ENCODE measurements around the gene TFF1. TPM values are rescaled to one million over a fixed set of nuclear protein-coding genes. Genes with fewer than 3 reads are reported as not detected.
A peak's percentile ranks its signal among the peaks of the same experiment; 100 is the strongest.

TFF1 gene
- total RNA-seq, 5 donors from 2014 or later (not counting 1 experiment from before 2014, with no cell fraction given): 1.2 to 1.3 TPM; not detected in 3

GRCh38 chr21:42373196-42373907 lies 7.0 kb upstream of the TFF1 start:
- 60% methylated on average over 19 of the region's 25 CpGs for WGBS (ENCODE audit: insufficient coverage)
- Histone ChIP-seq H3K36me3 (ENCODE audit: control insufficient read depth in 2 of 2, extremely low read depth in 1 of 2, insufficient read depth in 1 of 2, low read length in 1 of 2) (no peaks in the 10 kb centered on the region), H3K4me3 (ENCODE audit: control insufficient read depth in 1 of 2, extremely low read depth in 1 of 2, low read length in 1 of 2) (no peak overlapping the region), H3K27ac (ENCODE audit: low read length) (no peak overlapping the region), H3K4me1 (ENCODE audit: control insufficient read depth in 1 of 2, extremely low read depth in 1 of 2, insufficient read depth in 2 of 2, low read length in 2 of 2) (peaks cover 5 to 8% of the 10 kb centered on the region in 2 experiments), H3K27me3 (replicated peaks in 1 of 2; ENCODE audit: control insufficient read depth in 2 of 2, extremely low read depth in 1 of 2, insufficient read depth in 2 of 2, low read length in 1 of 2) (peaks cover 0 to 40% of the 10 kb centered on the region in 2 experiments), H3K9me3 (no peaks in the 10 kb centered on the region)
- ChIA-PET CTCF (no interaction called here), POLR2A (no interaction called here)
- H3K9me3 Mint-ChIP-seq: no peaks in the 10 kb centered on the region
- peaks cover 10 to 14% (median 12%) of the 10 kb centered on the region in 3 donors for H3K4me1 Mint-ChIP-seq
- H3K4me3 Mint-ChIP-seq: no peak overlapping the region
- DNase-seq (peak in 1 of 35 experiments; percentile 23), ATAC-seq (replicated peaks in 1 of 4) (peak in 1 of 4 experiments; percentile 43)
- H3K36me3 Mint-ChIP-seq: no peaks in the 10 kb centered on the region
- peak overlapping the region in 1 of 2 donors; percentile 39 for H3K27ac Mint-ChIP-seq
- peaks cover 0 to 2% of the 10 kb centered on the region in 2 donors for H3K27me3 Mint-ChIP-seq

GRCh38 chr21:42370894-42371654 lies 4.7 kb upstream of the TFF1 start:
- Mint-ChIP-seq H3K4me3 (no peak overlapping the region), H3K36me3 (no peaks in the 10 kb centered on the region), H3K9me3 (no peaks in the 10 kb centered on the region), H3K27me3 (peaks cover 0 to 1% of the 10 kb centered on the region in 2 donors), H3K4me1 (peaks cover 9 to 14% (median 10%) of the 10 kb centered on the region in 3 donors), H3K27ac (peak overlapping the region in 1 of 2 donors; percentile 65)
- no peak overlapping the region for H3K27ac ChIP-seq (ENCODE audit: low read length)
- no peaks in the 10 kb centered on the region for H3K36me3 ChIP-seq (ENCODE audit: control insufficient read depth in 2 of 2, extremely low read depth in 1 of 2, insufficient read depth in 1 of 2, low read length in 1 of 2)
- WGBS (ENCODE audit: insufficient coverage): 70% methylated on average over 17 of the region's 18 CpGs
- ChIA-PET CTCF (no interaction called here), POLR2A (no interaction called here)
- ATAC-seq (replicated peaks in 1 of 4): no peak
- H3K27me3 ChIP-seq (replicated peaks in 1 of 2; ENCODE audit: control insufficient read depth in 2 of 2, extremely low read depth in 1 of 2, insufficient read depth in 2 of 2, low read length in 1 of 2): peaks cover 0 to 35% of the 10 kb centered on the region in 2 experiments
- H3K4me3 ChIP-seq (ENCODE audit: control insufficient read depth in 1 of 2, extremely low read depth in 1 of 2, low read length in 1 of 2): no peak overlapping the region
- H3K9me3 ChIP-seq: no peaks in the 10 kb centered on the region
- peaks cover 5 to 8% of the 10 kb centered on the region in 2 experiments for H3K4me1 ChIP-seq (ENCODE audit: control insufficient read depth in 1 of 2, extremely low read depth in 1 of 2, insufficient read depth in 2 of 2, low read length in 2 of 2)
- DNase-seq: no peak

GRCh38 chr21:42369821-42370220 lies 3.5 kb upstream of the TFF1 start:
- Histone ChIP-seq H3K4me1 (ENCODE audit: control insufficient read depth in 1 of 2, extremely low read depth in 1 of 2, insufficient read depth in 2 of 2, low read length in 2 of 2) (peaks cover 5 to 6% of the 10 kb centered on the region in 2 experiments), H3K9me3 (no peaks in the 10 kb centered on the region), H3K27ac (ENCODE audit: low read length) (no peak overlapping the region), H3K36me3 (ENCODE audit: control insufficient read depth in 2 of 2, extremely low read depth in 1 of 2, insufficient read depth in 1 of 2, low read length in 1 of 2) (no peaks in the 10 kb centered on the region), H3K27me3 (replicated peaks in 1 of 2; ENCODE audit: control insufficient read depth in 2 of 2, extremely low read depth in 1 of 2, insufficient read depth in 2 of 2, low read length in 1 of 2) (peaks cover 0 to 26% of the 10 kb centered on the region in 2 experiments), H3K4me3 (ENCODE audit: control insufficient read depth in 1 of 2, extremely low read depth in 1 of 2, low read length in 1 of 2) (no peak overlapping the region)
- 93% methylated on average over 13 of the region's 16 CpGs for WGBS (ENCODE audit: insufficient coverage)
- ATAC-seq (replicated peaks in 1 of 4) (no peak), DNase-seq (peak in 1 of 35 experiments; percentile 12)
- Mint-ChIP-seq H3K4me1 (peaks cover 7 to 13% (median 10%) of the 10 kb centered on the region in 3 donors), H3K4me3 (no peak overlapping the region), H3K36me3 (no peaks in the 10 kb centered on the region), H3K27ac (no peak overlapping the region), H3K9me3 (no peaks in the 10 kb centered on the region), H3K27me3 (no peaks in the 10 kb centered on the region)
- POLR2A ChIA-PET: no interaction called here
- CTCF ChIA-PET: no interaction called here

- no peak for ATAC-seq (replicated peaks in 1 of 4)
- H3K27me3 Mint-ChIP-seq: no peaks in the 10 kb centered on the region
- WGBS (ENCODE audit: insufficient coverage): 89% methylated on average over 8 of the region's 14 CpGs
These were observed 1.2 kb upstream of the TFF1 start for GRCh38 chr21:42367367-42368165.

GRCh38 chr21:42365770-42366169 lies 565 bp downstream of the TFF1 start:
- peaks cover 0 to 5% of the 10 kb centered on the region in 2 experiments for H3K4me1 ChIP-seq (ENCODE audit: control insufficient read depth in 1 of 2, extremely low read depth in 1 of 2, insufficient read depth in 2 of 2, low read length in 2 of 2)
- Mint-ChIP-seq H3K4me3 (no peak overlapping the region), H3K36me3 (no peaks in the 10 kb centered on the region), H3K27ac (no peak overlapping the region), H3K27me3 (peaks cover 0 to 2% of the 10 kb centered on the region in 2 donors), H3K4me1 (peaks cover 3 to 15% (median 4%) of the 10 kb centered on the region in 3 donors), H3K9me3 (no peaks in the 10 kb centered on the region)
- no peak for DNase-seq
- CTCF ChIA-PET: no interaction called here
- H3K4me3 ChIP-seq (ENCODE audit: control insufficient read depth in 1 of 2, extremely low read depth in 1 of 2, low read length in 1 of 2): no peak overlapping the region
- ATAC-seq (replicated peaks in 1 of 4): no peak
- 89% methylated on average over 1 of the region's 6 CpGs for WGBS (ENCODE audit: insufficient coverage)
- peaks cover 0 to 18% of the 10 kb centered on the region in 2 experiments for H3K27me3 ChIP-seq (replicated peaks in 1 of 2; ENCODE audit: control insufficient read depth in 2 of 2, extremely low read depth in 1 of 2, insufficient read depth in 2 of 2, low read length in 1 of 2)
- no peaks in the 10 kb centered on the region for H3K36me3 ChIP-seq (ENCODE audit: control insufficient read depth in 2 of 2, extremely low read depth in 1 of 2, insufficient read depth in 1 of 2, low read length in 1 of 2)
- POLR2A ChIA-PET: no interaction called here
- H3K27ac ChIP-seq (ENCODE audit: low read length): no peak overlapping the region
- no peaks in the 10 kb centered on the region for H3K9me3 ChIP-seq

More at GRCh38 chr21:42367367-42368165, 1.2 kb upstream of the TFF1 start:
- peaks cover 3 to 15% (median 4%) of the 10 kb centered on the region in 3 donors for H3K4me1 Mint-ChIP-seq
- Histone ChIP-seq H3K4me3 (ENCODE audit: control insufficient read depth in 1 of 2, extremely low read depth in 1 of 2, low read length in 1 of 2) (no peak overlapping the region), H3K36me3 (ENCODE audit: control insufficient read depth in 2 of 2, extremely low read depth in 1 of 2, insufficient read depth in 1 of 2, low read length in 1 of 2) (no peaks in the 10 kb centered on the region), H3K9me3 (no peaks in the 10 kb centered on the region), H3K4me1 (ENCODE audit: control insufficient read depth in 1 of 2, extremely low read depth in 1 of 2, insufficient read depth in 2 of 2, low read length in 2 of 2) (peaks cover 0 to 5% of the 10 kb centered on the region in 2 experiments), H3K27ac (ENCODE audit: low read length) (no peak overlapping the region), H3K27me3 (replicated peaks in 1 of 2; ENCODE audit: control insufficient read depth in 2 of 2, extremely low read depth in 1 of 2, insufficient read depth in 2 of 2, low read length in 1 of 2) (peaks cover 0 to 22% of the 10 kb centered on the region in 2 experiments)
- no peak overlapping the region for H3K27ac Mint-ChIP-seq
- no peaks in the 10 kb centered on the region for H3K36me3 Mint-ChIP-seq
- no peak for DNase-seq
- H3K4me3 Mint-ChIP-seq: no peak overlapping the region
- ChIA-PET CTCF (no interaction called here), POLR2A (no interaction called here)
- no peaks in the 10 kb centered on the region for H3K9me3 Mint-ChIP-seq

- ATAC-seq (replicated peaks in 1 of 4): no peak
- ChIA-PET CTCF (interaction anchor here in 1 of 2 donors (0.6 kb wide), 1 partner anchor 38 kb away, joined by 7 read pairs; no protein-coding TSS in a partner anchor), POLR2A (no interaction called here)
- Histone ChIP-seq H3K27me3 (replicated peaks in 1 of 2; ENCODE audit: control insufficient read depth in 2 of 2, extremely low read depth in 1 of 2, insufficient read depth in 2 of 2, low read length in 1 of 2) (peaks cover 0 to 11% of the 10 kb centered on the region in 2 experiments), H3K36me3 (ENCODE audit: control insufficient read depth in 2 of 2, extremely low read depth in 1 of 2, insufficient read depth in 1 of 2, low read length in 1 of 2) (no peaks in the 10 kb centered on the region), H3K27ac (ENCODE audit: low read length) (no peak overlapping the region), H3K4me3 (ENCODE audit: control insufficient read depth in 1 of 2, extremely low read depth in 1 of 2, low read length in 1 of 2) (no peak overlapping the region), H3K9me3 (no peaks in the 10 kb centered on the region), H3K4me1 (ENCODE audit: control insufficient read depth in 1 of 2, extremely low read depth in 1 of 2, insufficient read depth in 2 of 2, low read length in 2 of 2) (peaks cover 0 to 5% of the 10 kb centered on the region in 2 experiments)
- DNase-seq: no peak
- Mint-ChIP-seq H3K4me3 (no peak overlapping the region), H3K27me3 (peaks cover 0 to 2% of the 10 kb centered on the region in 2 donors), H3K9me3 (no peaks in the 10 kb centered on the region), H3K36me3 (no peaks in the 10 kb centered on the region), H3K27ac (peak overlapping the region in 1 of 2 donors; percentile 11), H3K4me1 (peaks cover 3 to 15% (median 4%) of the 10 kb centered on the region in 3 donors)
- WGBS (ENCODE audit: insufficient coverage): 81% methylated on average over 13 of the region's 13 CpGs
These were observed 1.9 kb downstream of the TFF1 start for GRCh38 chr21:42364304-42364865.
